H1 (cell line): Measurements from ENCODE around the gene KATNAL1. TPM values are rescaled to one million over a fixed set of nuclear protein-coding genes. Genes with fewer than 3 reads are reported as not detected.
A peak's percentile ranks its signal among the peaks of the same experiment; 100 is the strongest.

Experiments
- CHD1 ChIP-seq: IDR thresholded peaks from 2 replicates; pipeline ENCODE4 v1.6.1; 2012; ENCODE audit warnings: low read depth, low read length, improper control_type of control experiment
- EGR1 ChIP-seq: IDR thresholded peaks from 2 replicates; pipeline ENCODE4 v1.6.1; 2011; ENCODE audit warnings: low read depth, low read length, borderline replicate concordance
- EP300 ChIP-seq, 2 experiments: IDR thresholded peaks; 1 replicate in 1 of 2; 2 replicates in 1 of 2; pipeline ENCODE4 v1.6.1; 2011 to 2012; ENCODE audit warnings: low read depth in 2 of 2, low read length in 2 of 2, mild to moderate bottlenecking in 2 of 2, borderline replicate concordance in 1 of 2, inconsistent platforms in 1 of 2, moderate library complexity in 1 of 2
- HDAC2 ChIP-seq, 2 experiments: fragments of 300-600 bp in 1 of 2; sonication (generic) in 1 of 2; IDR thresholded peaks; 2 replicates each; pipeline ENCODE4 v1.6.1; 2011 to 2012; ENCODE audit warnings: low read depth in 2 of 2, low read length in 2 of 2, mild to moderate bottlenecking in 2 of 2, moderate library complexity in 2 of 2, borderline replicate concordance in 1 of 2, inconsistent platforms in 1 of 2
- KDM5A ChIP-seq: fragments of 200-600 bp; IDR thresholded peaks from 2 replicates; pipeline ENCODE4 v1.7.1; 2012; ENCODE audit warnings: mild to moderate bottlenecking, low read length, inconsistent platforms, mixed read lengths
- RFX5 ChIP-seq: IDR thresholded peaks from 2 replicates; pipeline ENCODE4 v1.6.1; 2011; ENCODE audit warnings: low read depth, low read length, improper control_type of control experiment, borderline replicate concordance
- SP2 ChIP-seq: IDR thresholded peaks from 2 replicates; pipeline ENCODE4 v1.6.1; 2012; ENCODE audit warnings: mild to moderate bottlenecking, low read length, inconsistent platforms
- TAF1 ChIP-seq: IDR thresholded peaks from 2 replicates; pipeline ENCODE4 v1.6.1; 2011; ENCODE audit warnings: mild to moderate bottlenecking, low read depth, low read length
- polyA plus RNA-seq, 7 experiments: library from polyadenylated mRNA; depleted of rRNA in 3 of 7; stranded (reverse) in 5 of 7; unstranded in 2 of 7; fragments of >200 nt in 5 of 7; fragments of 200-250 nt in 2 of 7; gene quantifications; 1 replicate in 5 of 7; 2 replicates in 1 of 7; 4 replicates in 1 of 7; pipeline versions ENCODE4 v1.2.1 to v1.2.3, GENCODE V29; 2011 to 2013; ENCODE audit warnings: missing spikeins in 2 of 7, mixed read lengths in 2 of 7
- total RNA-seq: library from RNA; stranded (reverse); fragmentation: NEBNext Ultra II Directional; extraction: Animal tissue kit (Norgen Biotek cat#: 25700); gene quantifications from 2 replicates; pipeline ENCODE4 v1.2.1, GENCODE V29; 2021

Gene KATNAL1
- total and polyA plus RNA-seq, 2 of the 8 experiments (the other 6 are each of a cell fraction or from before 2014, with no cell fraction given), result 4.0 to 13.2 TPM

DNA sequence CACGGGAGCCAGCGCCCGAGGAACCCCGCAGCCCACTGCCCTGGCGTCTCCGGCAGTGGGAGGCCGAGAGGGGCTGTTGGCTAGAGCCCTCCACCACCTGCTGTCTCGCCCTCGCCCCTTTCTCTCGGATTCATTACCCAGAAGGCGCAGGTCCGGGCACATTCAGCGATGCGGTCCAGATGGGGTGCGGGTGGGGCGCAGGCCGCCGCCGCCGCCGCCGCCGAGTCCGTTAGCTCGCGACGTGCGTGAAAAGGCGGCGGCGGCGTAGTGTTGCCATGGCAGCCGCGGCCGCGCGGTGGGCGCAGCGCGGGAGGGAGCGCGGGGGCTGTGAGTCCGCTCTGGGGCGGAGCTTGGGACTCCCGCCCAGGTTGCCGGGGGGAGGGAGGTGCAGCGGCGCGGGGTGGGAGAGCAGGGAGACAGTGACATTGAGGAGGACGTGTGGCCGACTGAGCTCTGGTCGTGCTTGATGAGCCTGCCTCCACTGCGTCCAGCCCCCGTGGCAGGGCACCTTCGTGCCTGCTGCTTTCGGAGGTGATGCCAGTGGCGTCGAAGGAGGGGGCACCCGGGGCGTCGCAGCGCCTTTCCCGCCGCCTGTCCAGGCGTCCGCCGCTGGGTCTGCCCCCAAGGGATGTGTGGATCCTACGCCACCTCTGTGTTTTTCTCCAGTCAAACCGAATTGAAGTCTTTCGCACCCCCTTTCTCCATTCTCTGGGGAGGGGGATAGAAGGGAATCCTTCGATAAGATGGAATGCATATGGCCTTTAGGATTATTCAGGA is at the start of gene KATNAL1 (continued):
- peak; percentile 37; the same call in 1 of the 2 replicates for TF ChIP-seq TAF1
- TF ChIP-seq HDAC2 (IDR thresholded peaks at IDR 0.05; ENCODE audit: borderline replicate concordance in 1 of 2, low read depth in 2 of 2, low read length in 2 of 2), result peak in 1 of 2 experiments; percentile 61; a peak in 2 of 4 replicates
- TF ChIP-seq CHD1, result no peak
- TF ChIP-seq EGR1, result no peak
- no peak for TF ChIP-seq EP300 (IDR thresholded peaks at IDR 0.05; ENCODE audit: borderline replicate concordance in 1 of 2, low read depth in 2 of 2, low read length in 2 of 2)
- no peak for TF ChIP-seq KDM5A
- no peak for TF ChIP-seq RFX5
- TF ChIP-seq SP2, result no peak
